HEK293 (cell line): ENCODE results near the gene TCF7L1.

Experiments
- ZBTB1 ChIP-seq: fragments of 450-650 bp; formaldehyde crosslinking; IDR thresholded peaks from 2 replicates; pipeline ENCODE4 v1.5.1; 2016; ENCODE audit warnings: missing biosample characterization, missing genetic modification characterization
- ZNF202 ChIP-seq: fragments of 450-650 bp; formaldehyde crosslinking; IDR thresholded peaks from 2 replicates; pipeline ENCODE4 v1.5.1; 2016; ENCODE audit warnings: missing biosample characterization, missing genetic modification characterization, borderline replicate concordance
- ZNF354C ChIP-seq: fragments of 450-650 bp; formaldehyde crosslinking; IDR thresholded peaks from 2 replicates; pipeline ENCODE4 v1.5.1; 2016; ENCODE audit warnings: missing biosample characterization, missing genetic modification characterization, low read depth, borderline replicate concordance
- ZNF426 ChIP-seq: fragments of 450-650 bp; formaldehyde crosslinking; IDR thresholded peaks from 2 replicates; pipeline ENCODE4 v1.5.1; 2017; ENCODE audit warnings: missing biosample characterization, missing genetic modification characterization, mild to moderate bottlenecking, inconsistent platforms, moderate library complexity
- ZNF530 ChIP-seq: fragments of 450-650 bp; formaldehyde crosslinking; IDR thresholded peaks from 2 replicates; pipeline ENCODE4 v1.5.1; 2016; ENCODE audit warnings: low read depth, missing biosample characterization, missing genetic modification characterization
- ZNF596 ChIP-seq: fragments of 450-650 bp; IDR thresholded peaks from 2 replicates; pipeline ENCODE4 v1.5.0; 2018; ENCODE audit warnings: missing biosample characterization, mild to moderate bottlenecking, missing genetic modification characterization, moderate library complexity
- ZNF610 ChIP-seq: fragments of 450-650 bp; formaldehyde crosslinking; IDR thresholded peaks from 2 replicates; pipeline ENCODE4 v1.5.1; 2016; ENCODE audit warnings: missing biosample characterization, missing genetic modification characterization, borderline replicate concordance
- ZNF658 ChIP-seq: fragments of 450-650 bp; formaldehyde crosslinking; IDR thresholded peaks from 2 replicates; pipeline ENCODE4; 2016; ENCODE audit warnings: missing biosample characterization, missing genetic modification characterization
- ZNF670 ChIP-seq: fragments of 450-650 bp; formaldehyde crosslinking; IDR thresholded peaks from 2 replicates; pipeline ENCODE4 v1.5.1; 2016; ENCODE audit warnings: missing biosample characterization, missing genetic modification characterization, low read depth
- TF ChIP-seq, protein P1 (sequence below): fragments of 450-650 bp; formaldehyde crosslinking; IDR thresholded peaks from 2 replicates; pipeline ENCODE4 v1.5.1; 2016; ENCODE audit warnings: missing biosample characterization, missing genetic modification characterization
- TF ChIP-seq, protein P2 (sequence below): fragments of 450-650 bp; formaldehyde crosslinking; IDR thresholded peaks from 2 replicates; pipeline ENCODE4 v1.5.1; 2016; ENCODE audit warnings: missing biosample characterization, missing genetic modification characterization

DNA sequence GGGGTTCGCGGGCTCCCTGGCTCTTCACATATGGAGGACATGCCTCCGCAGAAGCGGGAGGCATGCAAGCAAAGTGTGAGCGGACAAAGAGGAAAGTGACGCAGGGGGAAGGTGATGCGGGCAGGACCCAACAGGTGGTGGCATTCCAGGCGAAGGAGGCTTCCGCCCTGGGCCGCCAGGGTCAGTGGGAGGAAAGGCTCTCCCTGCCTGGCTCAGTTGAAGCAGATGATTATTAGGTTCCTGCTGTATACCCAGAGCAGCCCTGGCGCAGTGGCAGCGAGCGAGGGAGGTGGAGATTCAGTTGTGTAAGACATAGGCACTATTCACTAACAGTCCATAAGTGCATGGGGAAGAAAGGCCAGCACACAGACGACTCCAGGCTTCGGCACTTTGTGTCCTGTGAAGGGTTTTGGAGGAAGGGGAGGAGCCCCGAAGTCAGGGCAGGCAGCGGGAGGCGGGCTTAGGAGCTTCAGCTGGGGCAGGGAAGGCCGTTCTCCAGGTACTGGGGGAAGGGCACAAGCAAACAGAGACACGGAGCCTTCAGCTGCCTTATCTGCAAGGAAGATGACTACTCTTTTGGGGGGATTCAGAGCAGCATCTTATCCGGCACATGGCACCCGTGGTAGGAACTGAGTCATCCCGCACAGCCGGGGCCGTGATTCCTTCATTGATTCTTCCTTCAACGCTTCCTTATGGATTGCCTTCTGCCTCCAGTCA lies 104.8 kb downstream of the TCF7L1 start:
- TF ChIP-seq, protein P1, sequence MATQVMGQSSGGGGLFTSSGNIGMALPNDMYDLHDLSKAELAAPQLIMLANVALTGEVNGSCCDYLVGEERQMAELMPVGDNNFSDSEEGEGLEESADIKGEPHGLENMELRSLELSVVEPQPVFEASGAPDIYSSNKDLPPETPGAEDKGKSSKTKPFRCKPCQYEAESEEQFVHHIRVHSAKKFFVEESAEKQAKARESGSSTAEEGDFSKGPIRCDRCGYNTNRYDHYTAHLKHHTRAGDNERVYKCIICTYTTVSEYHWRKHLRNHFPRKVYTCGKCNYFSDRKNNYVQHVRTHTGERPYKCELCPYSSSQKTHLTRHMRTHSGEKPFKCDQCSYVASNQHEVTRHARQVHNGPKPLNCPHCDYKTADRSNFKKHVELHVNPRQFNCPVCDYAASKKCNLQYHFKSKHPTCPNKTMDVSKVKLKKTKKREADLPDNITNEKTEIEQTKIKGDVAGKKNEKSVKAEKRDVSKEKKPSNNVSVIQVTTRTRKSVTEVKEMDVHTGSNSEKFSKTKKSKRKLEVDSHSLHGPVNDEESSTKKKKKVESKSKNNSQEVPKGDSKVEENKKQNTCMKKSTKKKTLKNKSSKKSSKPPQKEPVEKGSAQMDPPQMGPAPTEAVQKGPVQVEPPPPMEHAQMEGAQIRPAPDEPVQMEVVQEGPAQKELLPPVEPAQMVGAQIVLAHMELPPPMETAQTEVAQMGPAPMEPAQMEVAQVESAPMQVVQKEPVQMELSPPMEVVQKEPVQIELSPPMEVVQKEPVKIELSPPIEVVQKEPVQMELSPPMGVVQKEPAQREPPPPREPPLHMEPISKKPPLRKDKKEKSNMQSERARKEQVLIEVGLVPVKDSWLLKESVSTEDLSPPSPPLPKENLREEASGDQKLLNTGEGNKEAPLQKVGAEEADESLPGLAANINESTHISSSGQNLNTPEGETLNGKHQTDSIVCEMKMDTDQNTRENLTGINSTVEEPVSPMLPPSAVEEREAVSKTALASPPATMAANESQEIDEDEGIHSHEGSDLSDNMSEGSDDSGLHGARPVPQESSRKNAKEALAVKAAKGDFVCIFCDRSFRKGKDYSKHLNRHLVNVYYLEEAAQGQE (tag by site-specific recombination): no peak
- TF ChIP-seq ZBTB1 (tag by site-specific recombination): no peak
- TF ChIP-seq ZNF202: no peak
- TF ChIP-seq ZNF596 (tag by site-specific recombination): no peak
- no peak for TF ChIP-seq ZNF658 (tag by site-specific recombination)
- TF ChIP-seq, protein P2, sequence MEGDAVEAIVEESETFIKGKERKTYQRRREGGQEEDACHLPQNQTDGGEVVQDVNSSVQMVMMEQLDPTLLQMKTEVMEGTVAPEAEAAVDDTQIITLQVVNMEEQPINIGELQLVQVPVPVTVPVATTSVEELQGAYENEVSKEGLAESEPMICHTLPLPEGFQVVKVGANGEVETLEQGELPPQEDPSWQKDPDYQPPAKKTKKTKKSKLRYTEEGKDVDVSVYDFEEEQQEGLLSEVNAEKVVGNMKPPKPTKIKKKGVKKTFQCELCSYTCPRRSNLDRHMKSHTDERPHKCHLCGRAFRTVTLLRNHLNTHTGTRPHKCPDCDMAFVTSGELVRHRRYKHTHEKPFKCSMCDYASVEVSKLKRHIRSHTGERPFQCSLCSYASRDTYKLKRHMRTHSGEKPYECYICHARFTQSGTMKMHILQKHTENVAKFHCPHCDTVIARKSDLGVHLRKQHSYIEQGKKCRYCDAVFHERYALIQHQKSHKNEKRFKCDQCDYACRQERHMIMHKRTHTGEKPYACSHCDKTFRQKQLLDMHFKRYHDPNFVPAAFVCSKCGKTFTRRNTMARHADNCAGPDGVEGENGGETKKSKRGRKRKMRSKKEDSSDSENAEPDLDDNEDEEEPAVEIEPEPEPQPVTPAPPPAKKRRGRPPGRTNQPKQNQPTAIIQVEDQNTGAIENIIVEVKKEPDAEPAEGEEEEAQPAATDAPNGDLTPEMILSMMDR (tag by site-specific recombination): no peak
- no peak for TF ChIP-seq ZNF670
- no peak for TF ChIP-seq ZNF354C (tag by site-specific recombination)
- no peak for TF ChIP-seq ZNF530 (tag by site-specific recombination)
- TF ChIP-seq ZNF426 (tag by site-specific recombination): no peak
- no peak for TF ChIP-seq ZNF610 (tag by site-specific recombination)
